ENCODE data around the gene SPINK5.

Gene SPINK5

GRCh38 chr5:148146487-148146886 is 82.7 kb downstream of the SPINK5 start:
- Mint-ChIP-seq H3K9me3 (no peaks in the 10 kb centered on the region), H3K36me3 (no peaks in the 10 kb centered on the region), H3K27ac (no peak overlapping the region), H3K4me1 (no peaks in the 10 kb centered on the region), H3K27me3 (peaks cover 6% of the 10 kb centered on the region), H3K4me3 (no peak overlapping the region)

GRCh38 chr5:148147415-148147814 is 83.6 kb downstream of the SPINK5 start:
- H3K27me3 Mint-ChIP-seq, result peaks cover 7% of the 10 kb centered on the region
- H3K27ac Mint-ChIP-seq, result no peak overlapping the region
- H3K9me3 Mint-ChIP-seq, result no peaks in the 10 kb centered on the region
- no peak overlapping the region for H3K4me3 Mint-ChIP-seq
- H3K36me3 Mint-ChIP-seq, result no peaks in the 10 kb centered on the region
- no peaks in the 10 kb centered on the region for H3K4me1 Mint-ChIP-seq

- H3K27me3 Mint-ChIP-seq, result peaks cover 5% of the 10 kb centered on the region
- H3K9me3 Mint-ChIP-seq, result no peaks in the 10 kb centered on the region
- H3K4me3 Mint-ChIP-seq, result no peak overlapping the region
- H3K27ac Mint-ChIP-seq, result no peak overlapping the region
- no peaks in the 10 kb centered on the region for H3K4me1 Mint-ChIP-seq
- H3K36me3 Mint-ChIP-seq, result no peaks in the 10 kb centered on the region
Measured at GRCh38 chr5:148151872-148152271, 88.1 kb downstream of the SPINK5 start.

GRCh38 chr5:148152781-148153180 is 89.0 kb downstream of the SPINK5 start:
- Mint-ChIP-seq H3K4me1 (no peaks in the 10 kb centered on the region), H3K27me3 (peaks cover 5% of the 10 kb centered on the region)

GRCh38 chr5:148156609-148157008 is 92.8 kb downstream of the SPINK5 start:
- peaks cover 2% of the 10 kb centered on the region for H3K27me3 Mint-ChIP-seq

More at GRCh38 chr5:148152781-148153180, 89.0 kb downstream of the SPINK5 start:
- Mint-ChIP-seq H3K4me3 (no peak overlapping the region), H3K36me3 (no peaks in the 10 kb centered on the region), H3K9me3 (no peaks in the 10 kb centered on the region), H3K27ac (no peak overlapping the region)

GRCh38 chr5:148162038-148162437 is 98.3 kb downstream of the SPINK5 start:
- Mint-ChIP-seq H3K27ac (no peak overlapping the region), H3K9me3 (no peaks in the 10 kb centered on the region)

More at GRCh38 chr5:148156609-148157008, 92.8 kb downstream of the SPINK5 start:
- Mint-ChIP-seq H3K4me3 (no peak overlapping the region), H3K4me1 (no peaks in the 10 kb centered on the region), H3K27ac (no peak overlapping the region), H3K36me3 (no peaks in the 10 kb centered on the region), H3K9me3 (no peaks in the 10 kb centered on the region)

GRCh38 chr5:148163345-148163744 is 99.6 kb downstream of the SPINK5 start:
- Mint-ChIP-seq H3K4me1 (no peaks in the 10 kb centered on the region), H3K4me3 (no peak overlapping the region)

More at GRCh38 chr5:148162038-148162437, 98.3 kb downstream of the SPINK5 start:
- no peaks in the 10 kb centered on the region for H3K4me1 Mint-ChIP-seq
- H3K36me3 Mint-ChIP-seq, result no peaks in the 10 kb centered on the region
- H3K4me3 Mint-ChIP-seq, result no peak overlapping the region
- peaks cover 3% of the 10 kb centered on the region for H3K27me3 Mint-ChIP-seq

GRCh38 chr5:148166550-148167283 is 102.9 kb downstream of the SPINK5 start:
- Mint-ChIP-seq H3K9me3 (no peaks in the 10 kb centered on the region), H3K36me3 (no peaks in the 10 kb centered on the region), H3K27me3 (peaks cover 3% of the 10 kb centered on the region), H3K27ac (no peak overlapping the region), H3K4me3 (no peak overlapping the region), H3K4me1 (no peaks in the 10 kb centered on the region)

More at GRCh38 chr5:148163345-148163744, 99.6 kb downstream of the SPINK5 start:
- no peaks in the 10 kb centered on the region for H3K9me3 Mint-ChIP-seq
- no peaks in the 10 kb centered on the region for H3K36me3 Mint-ChIP-seq
- peaks cover 3% of the 10 kb centered on the region for H3K27me3 Mint-ChIP-seq
- H3K27ac Mint-ChIP-seq, result no peak overlapping the region

GRCh38 chr5:148168246-148168645 is 104.5 kb downstream of the SPINK5 start, which contains the start of gene SPINK14:
Gene SPINK14 (plus strand): TSS chr5:148168546. CDS start chr5:148169733, 1,187 bp downstream.
- peaks cover 5% of the 10 kb centered on the region for H3K27me3 Mint-ChIP-seq
- H3K4me3 Mint-ChIP-seq, result no peak within 1 kb of the TSS
- H3K9me3 Mint-ChIP-seq, result no peaks in the 10 kb centered on the region
- H3K36me3 Mint-ChIP-seq, result no peaks in the 10 kb centered on the region
- H3K27ac Mint-ChIP-seq, result no peak within 1 kb of the TSS
- H3K4me1 Mint-ChIP-seq, result no peaks in the 10 kb centered on the region

- no peaks in the 10 kb centered on the region for H3K4me1 Mint-ChIP-seq
- H3K27ac Mint-ChIP-seq, result no peak overlapping the region
- H3K27me3 Mint-ChIP-seq, result peaks cover 3% of the 10 kb centered on the region
- H3K4me3 Mint-ChIP-seq, result no peak overlapping the region
- H3K36me3 Mint-ChIP-seq, result no peaks in the 10 kb centered on the region
- H3K9me3 Mint-ChIP-seq, result no peaks in the 10 kb centered on the region
Measured at GRCh38 chr5:148172377-148172776, 108.6 kb downstream of the SPINK5 start.

- peaks cover 9% of the 10 kb centered on the region for H3K27me3 Mint-ChIP-seq
- H3K4me1 Mint-ChIP-seq, result no peaks in the 10 kb centered on the region
- H3K9me3 Mint-ChIP-seq, result no peaks in the 10 kb centered on the region
- H3K27ac Mint-ChIP-seq, result no peak overlapping the region
- H3K36me3 Mint-ChIP-seq, result no peaks in the 10 kb centered on the region
- no peak overlapping the region for H3K4me3 Mint-ChIP-seq
Measured at GRCh38 chr5:148176480-148176879, 112.7 kb downstream of the SPINK5 start.

- Mint-ChIP-seq H3K9me3 (no peaks in the 10 kb centered on the region), H3K27ac (no peak overlapping the region), H3K27me3 (peaks cover 9% of the 10 kb centered on the region), H3K4me3 (no peak overlapping the region), H3K4me1 (no peaks in the 10 kb centered on the region), H3K36me3 (no peaks in the 10 kb centered on the region)
Measured at GRCh38 chr5:148177207-148177606, 113.4 kb downstream of the SPINK5 start.

- H3K4me3 Mint-ChIP-seq, result no peak overlapping the region
- H3K4me1 Mint-ChIP-seq, result no peaks in the 10 kb centered on the region
- peaks cover 9% of the 10 kb centered on the region for H3K27me3 Mint-ChIP-seq
- no peaks in the 10 kb centered on the region for H3K36me3 Mint-ChIP-seq
- no peak overlapping the region for H3K27ac Mint-ChIP-seq
- H3K9me3 Mint-ChIP-seq, result no peaks in the 10 kb centered on the region
Measured at GRCh38 chr5:148179234-148179824, 115.5 kb downstream of the SPINK5 start.

- peaks cover 10% of the 10 kb centered on the region for H3K27me3 Mint-ChIP-seq
- H3K27ac Mint-ChIP-seq, result no peak overlapping the region
- no peaks in the 10 kb centered on the region for H3K4me1 Mint-ChIP-seq
- H3K36me3 Mint-ChIP-seq, result no peaks in the 10 kb centered on the region
- H3K4me3 Mint-ChIP-seq, result no peak overlapping the region
- H3K9me3 Mint-ChIP-seq, result no peaks in the 10 kb centered on the region
Measured at GRCh38 chr5:148186248-148187003, 122.6 kb downstream of the SPINK5 start.

Measured in activated naive CD4-positive, alpha-beta T cell treated with anti-CD3 and anti-CD28 coated beads, Interleukin-2, amount 50 U/mL, for 24 hours (primary cell).